Kidney epithelial cell (primary cell): ENCODE measurements around the gene RBM25. TPM values are rescaled to one million over a fixed set of nuclear protein-coding genes. Genes with fewer than 3 reads are reported as not detected.

Experiments used
- DNase-seq: peaks from one replicate; pipeline ENCODE4 v3.0.0-alpha.2; 2010; ENCODE audit warnings: low read depth
- H3K27me3 ChIP-seq: 2 replicates; pipeline ENCODE4 v1.6.0; 2011; ENCODE audit warnings: low read length; ENCODE audit not compliant: control insufficient read depth, insufficient read depth
- H3K36me3 ChIP-seq: 2 replicates; pipeline ENCODE4 v1.5.1; 2011; ENCODE audit warnings: low read length; ENCODE audit not compliant: control insufficient read depth, insufficient read depth
- H3K4me3 ChIP-seq: 2 replicates; pipeline ENCODE4 v1.5.1; 2011; ENCODE audit warnings: low read depth, mild to moderate bottlenecking, control low read depth, low read length
- CTCF ChIP-seq: IDR thresholded peaks from 2 replicates; pipeline ENCODE4 v1.5.1; 2011; ENCODE audit warnings: mild to moderate bottlenecking, moderate library complexity, low read length, control low read depth, inconsistent platforms; ENCODE audit not compliant: insufficient read depth, poor library complexity, severe bottlenecking
- total RNA-seq: library from RNA; depleted of rRNA; stranded (reverse); fragments of >200 nt; gene quantifications from 2 replicates; pipeline ENCODE4 v1.2.3, GENCODE V29; 2015

The RBM25 gene
- total RNA-seq, 1 donor from 2014 or later: 30.8 TPM

DNA sequence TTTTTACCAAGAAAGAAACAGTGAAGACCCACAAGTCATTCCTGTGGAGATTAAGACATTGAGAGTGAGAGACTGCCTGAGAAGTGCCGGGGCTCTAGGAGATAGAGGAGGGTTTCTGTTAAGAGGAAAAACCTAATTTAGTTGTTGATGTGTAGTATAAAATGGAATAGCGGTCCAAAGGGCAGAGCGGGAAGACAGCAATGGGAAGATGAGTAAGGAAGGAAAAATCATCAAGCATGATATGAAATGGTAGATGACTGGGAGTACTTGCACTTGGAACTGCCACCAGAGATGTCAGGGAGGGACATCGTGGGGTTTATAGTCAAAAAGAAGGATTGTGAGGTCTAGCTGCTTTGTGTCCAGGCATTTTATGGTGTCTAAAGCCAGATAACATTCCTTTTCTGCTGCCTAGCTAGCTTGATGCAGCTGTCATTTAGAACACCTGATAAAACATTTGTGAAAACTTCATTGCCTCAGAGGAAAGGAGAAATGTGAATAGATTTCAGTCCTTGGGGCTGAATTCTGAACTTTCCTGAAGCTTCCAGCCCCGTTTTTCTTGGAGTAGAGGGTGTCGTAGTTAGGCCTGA, 57.8 kb downstream of the RBM25 start:
- Histone ChIP-seq H3K27me3 (no peaks in the 10 kb centered on the region), H3K36me3 (peaks cover 3% of the 10 kb centered on the region), H3K4me3 (no peak overlapping the region)
- TF ChIP-seq CTCF: no peak
- no peak for DNase-seq

DNA sequence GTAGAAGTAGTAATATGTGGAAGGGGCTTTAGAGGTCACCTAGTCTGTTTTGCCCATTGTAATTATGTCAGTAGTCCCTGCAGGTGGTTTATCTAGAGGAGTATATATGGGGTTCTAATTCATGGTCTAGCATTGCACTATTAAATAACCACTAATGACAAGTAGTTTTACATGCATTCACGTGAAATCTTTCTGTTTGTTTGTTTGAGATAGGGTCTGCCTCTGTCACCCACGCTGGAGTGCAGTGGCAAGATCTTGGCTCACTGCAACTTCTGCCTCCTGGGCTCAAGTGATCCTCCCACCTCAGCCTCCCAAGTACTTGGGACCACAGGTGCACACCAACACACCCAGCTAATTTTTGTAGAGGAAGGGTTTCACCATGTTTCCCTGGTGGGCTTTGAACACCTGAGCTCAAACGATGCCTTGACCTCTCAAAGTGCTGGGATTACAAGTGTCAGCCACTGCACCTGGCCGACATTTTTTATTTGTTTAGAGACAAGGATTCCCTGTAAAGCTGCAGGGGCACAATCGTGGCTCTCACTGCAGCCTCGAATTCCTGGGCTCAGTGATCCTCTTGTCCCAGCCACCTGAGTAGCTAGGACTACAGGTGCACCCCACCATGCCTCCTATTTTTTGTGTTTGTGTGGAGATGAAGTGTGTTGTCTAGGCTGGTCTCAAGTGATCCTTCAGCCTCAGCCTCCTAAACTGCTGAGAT, 66.0 kb downstream of the RBM25 start:
- DNase-seq: no peak
- H3K27me3 ChIP-seq: no peaks in the 10 kb centered on the region
- no peaks in the 10 kb centered on the region for H3K36me3 ChIP-seq
- no peak overlapping the region for H3K4me3 ChIP-seq
- no peak for TF ChIP-seq CTCF

- Histone ChIP-seq H3K27me3 (no peaks in the 10 kb centered on the region), H3K36me3 (no peaks in the 10 kb centered on the region), H3K4me3 (no peak overlapping the region)
- no peak for DNase-seq
- no peak for TF ChIP-seq CTCF
These were observed 66.8 kb downstream of the RBM25 start for GRCh38 chr14:73125169-73125588.

DNA sequence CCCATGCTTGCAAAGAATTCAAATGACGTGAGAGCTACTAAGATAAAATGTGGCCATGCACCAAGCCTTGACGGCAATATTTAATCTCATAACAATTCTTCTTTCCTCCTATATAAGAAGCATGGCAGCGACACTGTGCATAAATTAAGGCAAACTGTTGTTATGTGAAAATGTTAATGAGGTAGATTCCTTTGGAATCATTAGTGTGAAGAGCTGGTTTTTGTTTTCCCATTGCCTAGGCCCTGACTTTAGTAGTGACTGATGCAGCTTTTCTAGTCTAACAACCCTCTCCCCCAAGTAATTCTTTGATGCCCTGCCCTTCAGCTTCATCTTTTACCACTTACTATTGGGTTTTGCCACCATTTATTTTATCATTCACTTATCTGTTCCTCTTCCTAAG, 67.4 kb downstream of the RBM25 start:
- H3K36me3 ChIP-seq: no peaks in the 10 kb centered on the region
- H3K4me3 ChIP-seq: no peak overlapping the region
- no peak for DNase-seq
- H3K27me3 ChIP-seq: no peaks in the 10 kb centered on the region
- no peak for TF ChIP-seq CTCF

- no peaks in the 10 kb centered on the region for H3K27me3 ChIP-seq
- no peak for TF ChIP-seq CTCF
- no peak for DNase-seq
These were observed 75.5 kb downstream of the RBM25 start for GRCh38 chr14:73133795-73134194.

DNA sequence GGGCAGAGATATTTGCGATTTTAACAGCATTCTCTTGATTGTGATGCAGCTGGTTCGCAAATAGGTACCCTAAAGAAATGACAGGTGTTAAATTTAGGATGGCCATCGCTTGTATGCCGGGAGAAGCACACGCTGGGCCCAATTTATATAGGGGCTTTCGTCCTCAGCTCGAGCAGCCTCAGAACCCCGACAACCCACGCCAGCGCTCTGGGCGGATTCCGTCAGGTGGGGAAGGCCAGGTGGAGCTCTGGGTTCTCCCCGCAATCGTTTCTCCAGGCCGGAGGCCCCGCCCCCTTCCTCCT, 77.7 kb downstream of the RBM25 start:
- H3K4me3 ChIP-seq: peak overlapping the region; percentile 63
- TF ChIP-seq CTCF: no peak
- no peaks in the 10 kb centered on the region for H3K27me3 ChIP-seq
- no peak for DNase-seq
- H3K36me3 ChIP-seq: no peaks in the 10 kb centered on the region

More at GRCh38 chr14:73133795-73134194, 75.5 kb downstream of the RBM25 start:
- no peak overlapping the region for H3K4me3 ChIP-seq
- no peaks in the 10 kb centered on the region for H3K36me3 ChIP-seq
